ENCODE results near the gene FAM219B. TPM values are rescaled to one million over a fixed set of nuclear protein-coding genes. Genes with fewer than 3 reads are reported as not detected.
A peak's percentile ranks its signal among the peaks of the same experiment; 100 is the strongest.

FAM219B gene
- total and polyA plus RNA-seq, 9 donors, result 31.0 to 125 (median 67.4) TPM

DNA sequence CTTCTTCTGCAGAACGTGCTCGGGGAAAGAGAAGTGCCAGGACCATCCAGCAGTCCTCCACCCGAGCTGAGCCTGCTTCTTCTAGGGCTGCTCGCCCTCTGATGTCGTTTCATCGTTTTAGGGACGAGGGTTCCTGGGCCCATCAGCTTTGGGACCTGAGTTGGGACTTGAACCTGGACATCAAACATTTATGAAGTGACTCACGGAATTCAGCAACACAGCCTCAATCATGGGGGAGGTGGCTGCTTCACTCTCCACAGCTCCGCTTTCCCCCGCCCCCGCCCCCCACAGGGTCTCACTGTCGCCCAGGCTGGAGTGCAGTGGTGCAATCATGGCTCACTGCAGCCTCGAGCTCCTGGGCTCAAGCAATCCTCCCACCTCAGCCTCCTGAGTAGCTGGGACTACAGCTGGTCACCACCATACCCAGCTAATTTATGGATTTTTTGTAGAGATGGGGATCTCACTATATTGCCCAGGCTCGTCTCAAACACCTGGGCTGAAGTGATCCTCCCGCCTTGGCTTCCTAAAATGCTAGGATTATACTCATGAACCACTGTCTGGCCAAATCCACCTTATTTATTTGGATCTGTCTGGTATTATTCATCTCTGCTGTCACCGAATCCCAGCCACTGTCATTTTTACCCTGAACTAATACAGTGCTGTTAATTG, 32.8 kb downstream of the FAM219B start:
- peak in 2 of 5 donors; percentile 45 to 48 for DNase-seq
- H3K4me1 ChIP-seq (ENCODE audit: insufficient read depth), result peaks cover 3% of the 10 kb centered on the region
- intact Hi-C loops (cut with DNase I), result loop anchor here in 1 of 4 donors (10.0 kb wide), 1 partner anchor 59 kb away; the partner anchor contains the start of gene LMAN1L
- WGBS, 3 donors, result 19 to 26% (median 24%) methylated on average over 15 to 16 of the region's 16 CpGs
- H3K27ac ChIP-seq, result peak overlapping the region in 1 of 2 donors; percentile 87
- peak overlapping the region; percentile 89 for H3K4me3 ChIP-seq
- no peaks in the 10 kb centered on the region for H3K36me3 ChIP-seq
- no peaks in the 10 kb centered on the region for H3K9me3 ChIP-seq
- no peaks in the 10 kb centered on the region for H3K27me3 ChIP-seq
- TF ChIP-seq POLR2A (IDR thresholded peaks at IDR 0.05) (no peak), EP300 (IDR thresholded peaks at IDR 0.05) (no peak)
- TF ChIP-seq, protein P1, sequence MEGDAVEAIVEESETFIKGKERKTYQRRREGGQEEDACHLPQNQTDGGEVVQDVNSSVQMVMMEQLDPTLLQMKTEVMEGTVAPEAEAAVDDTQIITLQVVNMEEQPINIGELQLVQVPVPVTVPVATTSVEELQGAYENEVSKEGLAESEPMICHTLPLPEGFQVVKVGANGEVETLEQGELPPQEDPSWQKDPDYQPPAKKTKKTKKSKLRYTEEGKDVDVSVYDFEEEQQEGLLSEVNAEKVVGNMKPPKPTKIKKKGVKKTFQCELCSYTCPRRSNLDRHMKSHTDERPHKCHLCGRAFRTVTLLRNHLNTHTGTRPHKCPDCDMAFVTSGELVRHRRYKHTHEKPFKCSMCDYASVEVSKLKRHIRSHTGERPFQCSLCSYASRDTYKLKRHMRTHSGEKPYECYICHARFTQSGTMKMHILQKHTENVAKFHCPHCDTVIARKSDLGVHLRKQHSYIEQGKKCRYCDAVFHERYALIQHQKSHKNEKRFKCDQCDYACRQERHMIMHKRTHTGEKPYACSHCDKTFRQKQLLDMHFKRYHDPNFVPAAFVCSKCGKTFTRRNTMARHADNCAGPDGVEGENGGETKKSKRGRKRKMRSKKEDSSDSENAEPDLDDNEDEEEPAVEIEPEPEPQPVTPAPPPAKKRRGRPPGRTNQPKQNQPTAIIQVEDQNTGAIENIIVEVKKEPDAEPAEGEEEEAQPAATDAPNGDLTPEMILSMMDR (IDR thresholded peaks at IDR 0.05), result no peak

DNA sequence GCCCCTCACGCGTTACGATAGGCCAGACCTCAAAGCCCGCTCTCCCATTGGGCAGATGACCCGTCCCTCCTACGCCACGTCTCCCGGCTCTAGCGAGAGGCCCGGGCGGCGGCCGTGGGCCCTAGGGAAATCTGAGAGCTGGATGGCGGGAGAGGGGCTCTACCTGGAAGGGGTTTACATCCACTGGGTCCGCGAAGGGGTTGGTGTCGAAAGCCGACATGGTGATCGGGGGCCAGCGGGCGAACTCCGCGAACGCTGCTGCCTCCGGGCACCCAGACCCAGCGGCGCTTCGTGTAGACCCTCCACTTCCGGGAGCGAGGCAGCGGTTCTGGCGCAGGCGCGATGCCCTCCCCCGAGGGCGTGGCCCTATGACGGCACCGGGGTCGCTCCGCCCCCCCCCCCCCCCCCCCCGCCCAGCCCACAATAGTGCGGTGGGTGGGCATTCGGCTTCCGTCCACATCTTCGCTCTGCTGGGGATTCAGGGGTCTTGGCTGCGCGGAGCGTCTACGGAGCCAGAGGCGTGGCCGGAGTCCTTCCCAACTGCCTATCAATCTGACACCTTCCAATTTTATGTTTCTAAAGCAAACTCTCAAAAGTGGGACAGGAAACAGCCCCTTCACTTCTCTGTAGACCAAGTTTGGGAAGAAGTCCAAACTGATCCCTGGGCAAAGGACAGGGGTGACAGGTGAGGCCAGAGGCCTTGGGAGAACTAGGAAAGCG, 33.5 kb downstream of the FAM219B start, which contains the start of gene SCAMP2:
SCAMP2 (minus strand) TSS at position 330 of the 720 bp plus-strand sequence; CDS start at position 220, 110 bp downstream.
- WGBS, 3 donors, result 0 to 1% (median 0%) methylated on average over 21 to 44 of the region's 52 CpGs
- TF ChIP-seq POLR2A (IDR thresholded peaks at IDR 0.05) (peak; percentile 82), EP300 (IDR thresholded peaks at IDR 0.05) (no peak)
- no peaks in the 10 kb centered on the region for H3K9me3 ChIP-seq
- no peaks in the 10 kb centered on the region for H3K36me3 ChIP-seq
- intact Hi-C loops (cut with DNase I), result loop anchor here in 1 of 4 donors (10.0 kb wide), 1 partner anchor 58 kb away; the partner anchor contains the start of gene LMAN1L
- DNase-seq, result peak; percentile 92 to 95 (median 93)
- no peaks in the 10 kb centered on the region for H3K27me3 ChIP-seq
- peak within 1 kb of the TSS in 1 of 2 donors; percentile 87 for H3K27ac ChIP-seq
- peak within 1 kb of the TSS; percentile 89 for H3K4me3 ChIP-seq
- H3K4me1 ChIP-seq (ENCODE audit: insufficient read depth), result peaks cover 3% of the 10 kb centered on the region

GRCh38 chr15:74872702-74873035, 34.0 kb downstream of the FAM219B start:
- Histone ChIP-seq H3K27me3 (no peaks in the 10 kb centered on the region), H3K36me3 (no peaks in the 10 kb centered on the region), H3K4me3 (peak overlapping the region; percentile 89), H3K27ac (peak overlapping the region in 1 of 2 donors; percentile 87), H3K4me1 (ENCODE audit: insufficient read depth) (peaks cover 3% of the 10 kb centered on the region), H3K9me3 (no peaks in the 10 kb centered on the region)
- no peak for TF ChIP-seq EP300 (IDR thresholded peaks at IDR 0.05)
- no peak for TF ChIP-seq POLR2A (IDR thresholded peaks at IDR 0.05)
- TF ChIP-seq, protein P1 (IDR thresholded peaks at IDR 0.05), result no peak
- no peak for DNase-seq
- intact Hi-C loops (cut with DNase I), result loop anchor here in 1 of 4 donors (10.0 kb wide), 1 partner anchor 58 kb away; the partner anchor contains the start of gene LMAN1L
- 0 to 1% (median 1%) methylated on average over 11 of the region's 11 CpGs for WGBS, 3 donors

- Histone ChIP-seq H3K4me1 (ENCODE audit: insufficient read depth) (peaks cover 3% of the 10 kb centered on the region), H3K4me3 (no peak overlapping the region), H3K9me3 (no peaks in the 10 kb centered on the region), H3K36me3 (no peaks in the 10 kb centered on the region), H3K27me3 (no peaks in the 10 kb centered on the region), H3K27ac (no peak overlapping the region)
- WGBS, 3 donors, result 65 to 71% (median 65%) methylated on average over 6 of the region's 6 CpGs
- intact Hi-C loops (cut with DNase I), result loop anchor here in 1 of 4 donors (10.0 kb wide), 1 partner anchor 56 kb away; the partner anchor contains the start of gene LMAN1L
- no peak for DNase-seq
- TF ChIP-seq, protein P1 (IDR thresholded peaks at IDR 0.05), result no peak
- TF ChIP-seq POLR2A (IDR thresholded peaks at IDR 0.05) (no peak), EP300 (IDR thresholded peaks at IDR 0.05) (no peak)
Measured at GRCh38 chr15:74870436-74871215, 36.0 kb downstream of the FAM219B start.

All from ovary (tissue), 9 donors.